Hepatocyte (in vitro differentiated cells): Measurements from ENCODE around the gene ZNF710. TPM values are rescaled to one million over a fixed set of nuclear protein-coding genes. Genes with fewer than 3 reads are reported as not detected.
A peak's percentile ranks its signal among the peaks of the same experiment; 100 is the strongest.

Experiments
- DNase-seq: peaks from one replicate; pipeline ENCODE4 v3.0.0-alpha.2; 2016; ENCODE audit warnings: low spot score
- H2AFZ ChIP-seq: fragments of 200-600 bp; sonication (generic); 2 replicates; pipeline ENCODE4 v1.6.0; 2016; ENCODE audit warnings: antibody characterized with exemption, mild to moderate bottlenecking
- H3K27ac ChIP-seq: fragments of 200-600 bp; sonication (generic); 2 replicates; pipeline ENCODE4 v1.5.1; 2016; ENCODE audit warnings: mild to moderate bottlenecking
- H3K27me3 ChIP-seq: fragments of 200-600 bp; sonication (generic); 2 replicates; pipeline ENCODE4 v1.6.1; 2016
- H3K36me3 ChIP-seq: fragments of 200-600 bp; sonication (generic); replicated peaks from 2 replicates; pipeline ENCODE4 v1.5.1; 2016; ENCODE audit warnings: low read depth; ENCODE audit not compliant: insufficient read depth
- H3K4me1 ChIP-seq: fragments of 200-600 bp; sonication (generic); 2 replicates; pipeline ENCODE4 v1.5.1; 2016; ENCODE audit warnings: mild to moderate bottlenecking, moderate library complexity; ENCODE audit not compliant: insufficient read depth
- H3K4me2 ChIP-seq: fragments of 200-600 bp; sonication (generic); 2 replicates; pipeline ENCODE4 v1.6.0; 2016
- H3K4me3 ChIP-seq: fragments of 200-600 bp; sonication (generic); 2 replicates; pipeline ENCODE4 v1.5.1; 2016; ENCODE audit warnings: mild to moderate bottlenecking
- H3K79me2 ChIP-seq: fragments of 200-600 bp; sonication (generic); 2 replicates; pipeline ENCODE4 v1.6.0; 2017; ENCODE audit warnings: mild to moderate bottlenecking
- H3K9me2 ChIP-seq: fragments of 200-600 bp; sonication (generic); replicated peaks from 2 replicates; pipeline ENCODE4 v1.6.0; 2017; ENCODE audit warnings: mild to moderate bottlenecking; ENCODE audit not compliant: insufficient read depth
- H3K9me3 ChIP-seq: fragments of 200-600 bp; sonication (generic); 2 replicates; pipeline ENCODE4 v1.5.1; 2016; ENCODE audit warnings: low read depth, mild to moderate bottlenecking
- H4K20me1 ChIP-seq: fragments of 200-600 bp; sonication (generic); 2 replicates; pipeline ENCODE4 v1.6.0; 2016; ENCODE audit warnings: mild to moderate bottlenecking; ENCODE audit not compliant: insufficient read depth, poor library complexity, severe bottlenecking
- EZH2 ChIP-seq: fragments of 200-600 bp; sonication (generic); IDR thresholded peaks from 2 replicates; pipeline ENCODE4 v1.6.1; 2016; ENCODE audit warnings: antibody characterized with exemption, mild to moderate bottlenecking, borderline replicate concordance
- EZH2phosphoT487 ChIP-seq: fragments of 200-600 bp; sonication (generic); IDR thresholded peaks from one replicate; pipeline ENCODE4 v1.6.1; 2018; ENCODE audit warnings: antibody characterized with exemption, mild to moderate bottlenecking, low read depth, moderate library complexity; ENCODE audit not compliant: unreplicated experiment, severe bottlenecking
- WGBS: methylation state at CpG from one replicate; pipeline ENCODE4 v1.1.6; 2016; ENCODE audit warnings: low lambda C conversion rate; ENCODE audit errors: missing lambda C conversion rate; 5-methylcytosine and 5-hydroxymethylcytosine counted together
- polyA plus RNA-seq: library from polyadenylated mRNA; unstranded; fragments of >200 nt; fragmentation: Nextera tagmentation; extraction: Ambion mirVana; gene quantifications from 2 replicates; pipeline ENCODE4 v1.2.1, GENCODE V29; 2016
- total RNA-seq: library from RNA; depleted of rRNA; stranded (reverse); fragments of >200 nt; gene quantifications from 2 replicates; pipeline ENCODE4 v1.2.3, GENCODE V29; 2014
- TF ChIP-seq, protein P1 (sequence below): fragments of 200-600 bp; sonication (generic); IDR thresholded peaks from 2 replicates; pipeline ENCODE4 v1.5.1; 2016; ENCODE audit warnings: antibody characterized with exemption, mild to moderate bottlenecking; ENCODE audit not compliant: poor library complexity

The ZNF710 gene
- total and polyA plus RNA-seq, 2 experiments from 2014 or later: 14.5 to 17.2 TPM

DNA sequence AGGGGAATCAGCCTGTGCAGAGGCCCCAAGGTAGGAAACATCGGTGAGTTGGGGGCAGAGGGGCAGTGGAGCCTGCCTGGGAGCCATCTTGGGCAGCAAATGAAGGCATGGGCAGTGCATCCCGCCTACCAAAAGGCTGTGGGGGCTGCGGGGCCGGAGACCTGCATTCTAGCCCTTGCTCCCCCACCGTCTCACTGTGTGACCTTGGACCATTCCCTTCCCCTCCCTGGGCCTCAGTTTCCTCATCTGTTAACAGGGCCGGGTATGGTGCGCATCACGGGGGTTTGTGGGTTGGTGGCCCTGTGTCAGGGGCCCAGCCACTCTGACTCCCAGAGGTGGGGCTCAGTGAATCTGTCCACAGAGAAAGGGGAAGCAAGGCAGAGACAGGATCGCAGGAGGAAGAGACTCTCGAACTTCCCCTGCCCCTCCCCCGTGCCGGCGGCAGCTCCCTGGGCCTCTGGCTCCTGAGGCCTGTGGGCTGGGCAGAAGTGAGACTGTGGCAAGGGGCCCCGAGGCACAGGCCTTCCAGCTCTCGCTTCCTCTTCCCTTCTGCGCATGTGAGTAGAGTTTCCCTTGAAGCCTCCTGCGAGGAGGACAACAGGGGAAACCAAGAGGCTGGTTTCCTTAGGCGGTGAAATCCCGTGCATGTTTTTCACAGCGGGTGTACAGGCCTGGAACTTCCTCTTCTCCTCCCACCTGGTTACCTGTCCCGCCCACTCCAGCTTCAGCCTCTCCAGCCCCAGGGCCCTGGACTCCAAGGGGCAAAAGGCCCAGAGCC lies 58.3 kb downstream of the ZNF710 start:
- 71% methylated on average over 16 of the region's 21 CpGs for WGBS
- Histone ChIP-seq H3K9me3 (no peaks in the 10 kb centered on the region), H3K4me2 (peak overlapping the region; percentile 48), H3K4me1 (peaks cover 32% of the 10 kb centered on the region), H3K27me3 (no peaks in the 10 kb centered on the region), H3K36me3 (no peaks in the 10 kb centered on the region), H2AFZ (no peak overlapping the region), H3K4me3 (no peak overlapping the region), H4K20me1 (no peaks in the 10 kb centered on the region), H3K27ac (peak overlapping the region; percentile 83), H3K9me2 (no peaks in the 10 kb centered on the region), H3K79me2 (peaks cover 59% of the 10 kb centered on the region)
- DNase-seq: peak; percentile 50
- TF ChIP-seq, protein P1, sequence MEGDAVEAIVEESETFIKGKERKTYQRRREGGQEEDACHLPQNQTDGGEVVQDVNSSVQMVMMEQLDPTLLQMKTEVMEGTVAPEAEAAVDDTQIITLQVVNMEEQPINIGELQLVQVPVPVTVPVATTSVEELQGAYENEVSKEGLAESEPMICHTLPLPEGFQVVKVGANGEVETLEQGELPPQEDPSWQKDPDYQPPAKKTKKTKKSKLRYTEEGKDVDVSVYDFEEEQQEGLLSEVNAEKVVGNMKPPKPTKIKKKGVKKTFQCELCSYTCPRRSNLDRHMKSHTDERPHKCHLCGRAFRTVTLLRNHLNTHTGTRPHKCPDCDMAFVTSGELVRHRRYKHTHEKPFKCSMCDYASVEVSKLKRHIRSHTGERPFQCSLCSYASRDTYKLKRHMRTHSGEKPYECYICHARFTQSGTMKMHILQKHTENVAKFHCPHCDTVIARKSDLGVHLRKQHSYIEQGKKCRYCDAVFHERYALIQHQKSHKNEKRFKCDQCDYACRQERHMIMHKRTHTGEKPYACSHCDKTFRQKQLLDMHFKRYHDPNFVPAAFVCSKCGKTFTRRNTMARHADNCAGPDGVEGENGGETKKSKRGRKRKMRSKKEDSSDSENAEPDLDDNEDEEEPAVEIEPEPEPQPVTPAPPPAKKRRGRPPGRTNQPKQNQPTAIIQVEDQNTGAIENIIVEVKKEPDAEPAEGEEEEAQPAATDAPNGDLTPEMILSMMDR: no peak
- TF ChIP-seq EZH2 (no peak), EZH2phosphoT487 (no peak)

DNA sequence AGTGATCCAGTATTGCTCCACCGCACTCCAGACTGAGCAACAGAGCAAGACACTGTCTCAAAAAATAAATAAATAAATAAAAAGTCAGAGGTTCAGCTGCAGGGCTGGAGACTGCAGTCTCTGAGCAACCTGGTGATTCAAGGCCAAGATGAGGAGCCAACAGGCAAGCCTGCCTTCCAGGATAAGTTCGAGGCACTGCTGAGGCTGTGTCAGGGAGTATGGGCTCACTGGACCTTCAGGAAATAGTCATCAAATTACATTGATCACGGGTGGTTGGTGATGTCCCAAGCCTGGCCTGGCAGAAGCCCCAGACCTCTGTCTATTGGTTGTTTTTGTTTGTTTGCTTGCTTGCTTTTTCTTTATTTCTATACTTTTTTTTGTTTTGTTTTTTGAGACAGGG lies 59.7 kb downstream of the ZNF710 start:
- Histone ChIP-seq H3K79me2 (peaks cover 51% of the 10 kb centered on the region), H3K36me3 (no peaks in the 10 kb centered on the region), H3K4me1 (peaks cover 22% of the 10 kb centered on the region), H3K4me2 (no peak overlapping the region), H3K27ac (no peak overlapping the region), H2AFZ (no peak overlapping the region), H3K9me3 (no peaks in the 10 kb centered on the region), H4K20me1 (no peaks in the 10 kb centered on the region), H3K27me3 (no peaks in the 10 kb centered on the region), H3K9me2 (no peaks in the 10 kb centered on the region), H3K4me3 (no peak overlapping the region)
- no peak for DNase-seq
- 81% methylated on average over 3 of the region's 3 CpGs for WGBS
- TF ChIP-seq EZH2 (no peak), EZH2phosphoT487 (no peak)
- TF ChIP-seq, protein P1: no peak

DNA sequence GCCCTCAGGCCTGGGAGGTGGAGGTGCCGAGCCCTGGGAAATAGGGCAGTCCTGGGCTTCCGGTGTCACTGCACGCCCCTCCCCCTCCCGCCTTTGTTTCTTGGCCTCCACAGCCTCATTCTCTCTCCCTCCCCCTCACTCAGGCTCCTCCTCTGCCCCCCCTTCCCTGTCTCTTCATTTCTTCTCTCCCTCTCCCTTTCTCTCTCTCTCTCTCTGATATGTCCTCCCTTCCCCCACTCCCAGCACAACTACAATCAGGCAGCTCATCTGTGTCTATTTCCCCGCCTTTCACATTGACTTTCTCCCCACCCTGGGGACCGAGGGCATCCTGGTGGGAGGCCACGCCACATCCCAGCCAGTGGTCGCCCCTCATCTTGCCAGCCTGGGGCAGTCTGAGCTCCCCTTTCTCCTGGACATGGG lies 60.9 kb downstream of the ZNF710 start:
- TF ChIP-seq EZH2phosphoT487 (no peak), EZH2 (no peak)
- H3K27ac ChIP-seq: peak overlapping the region; percentile 65
- no peaks in the 10 kb centered on the region for H3K27me3 ChIP-seq
- H4K20me1 ChIP-seq: no peaks in the 10 kb centered on the region
- H3K4me2 ChIP-seq: peak overlapping the region; percentile 42
- no peaks in the 10 kb centered on the region for H3K36me3 ChIP-seq
- WGBS: 70% methylated on average over 6 of the region's 8 CpGs
- H3K9me2 ChIP-seq: no peaks in the 10 kb centered on the region
- no peak overlapping the region for H2AFZ ChIP-seq
- no peak overlapping the region for H3K4me3 ChIP-seq
- H3K9me3 ChIP-seq: no peaks in the 10 kb centered on the region
- DNase-seq: peak; percentile 44
- H3K79me2 ChIP-seq: peaks cover 41% of the 10 kb centered on the region
- peaks cover 22% of the 10 kb centered on the region for H3K4me1 ChIP-seq

GRCh38 chr15:90062462-90062932 lies 61.4 kb downstream of the ZNF710 start:
- Histone ChIP-seq H3K27ac (peak overlapping the region; percentile 65), H3K9me2 (no peaks in the 10 kb centered on the region), H3K36me3 (no peaks in the 10 kb centered on the region), H3K27me3 (no peaks in the 10 kb centered on the region), H4K20me1 (no peaks in the 10 kb centered on the region), H3K4me3 (no peak overlapping the region), H3K79me2 (peaks cover 38% of the 10 kb centered on the region), H3K9me3 (no peaks in the 10 kb centered on the region), H3K4me2 (peak overlapping the region; percentile 42), H2AFZ (no peak overlapping the region), H3K4me1 (peaks cover 22% of the 10 kb centered on the region)
- WGBS: 75% methylated on average over 16 of the region's 16 CpGs
- DNase-seq: no peak
- TF ChIP-seq EZH2phosphoT487 (no peak), EZH2 (no peak)
- TF ChIP-seq, protein P1: no peak
